Neural progenitor cell (in vitro differentiated cells): ENCODE measurements around the gene SFSWAP. TPM values are rescaled to one million over a fixed set of nuclear protein-coding genes. Genes with fewer than 3 reads are reported as not detected.

Experiments used
- DNase-seq: peaks from one replicate; pipeline ENCODE4 v3.0.0-alpha.2; 2016; ENCODE audit warnings: low spot score
- H2AFZ ChIP-seq: fragments of 200-600 bp; sonication (generic); replicated peaks from 2 replicates; pipeline ENCODE4 v1.6.1; 2016; ENCODE audit warnings: antibody characterized with exemption
- H3F3A ChIP-seq: fragments of 200-600 bp; sonication (generic); 2 replicates; pipeline ENCODE4 v1.6.1; 2016; ENCODE audit warnings: antibody characterized with exemption, low read depth
- H3K27ac ChIP-seq: fragments of 200-600 bp; sonication (generic); 2 replicates; pipeline ENCODE4 v1.5.1; 2016; ENCODE audit warnings: mild to moderate bottlenecking
- H3K27me3 ChIP-seq: fragments of 200-600 bp; sonication (generic); 2 replicates; pipeline ENCODE4 v1.6.1; 2016; ENCODE audit warnings: mild to moderate bottlenecking, moderate library complexity
- H3K36me3 ChIP-seq: fragments of 200-600 bp; sonication (generic); 2 replicates; pipeline ENCODE4 v1.5.1; 2016
- H3K4me1 ChIP-seq: fragments of 200-600 bp; sonication (generic); 2 replicates; pipeline ENCODE4 v1.6.1; 2016; ENCODE audit warnings: mixed run types
- H3K4me2 ChIP-seq: fragments of 200-600 bp; sonication (generic); 2 replicates; pipeline ENCODE4 v1.6.1; 2016
- H3K4me3 ChIP-seq: fragments of 200-600 bp; sonication (generic); 2 replicates; pipeline ENCODE4 v1.5.1; 2016
- H3K79me2 ChIP-seq: fragments of 200-600 bp; sonication (generic); 2 replicates; pipeline ENCODE4 v1.6.1; 2016; ENCODE audit warnings: low read depth
- H3K9ac ChIP-seq: fragments of 200-600 bp; sonication (generic); 2 replicates; pipeline ENCODE4 v1.6.1; 2016
- H3K9me3 ChIP-seq: fragments of 200-600 bp; sonication (generic); 2 replicates; pipeline ENCODE4 v1.5.1; 2016; ENCODE audit warnings: low read depth
- H4K20me1 ChIP-seq: fragments of 200-600 bp; sonication (generic); 2 replicates; pipeline ENCODE4 v1.6.1; 2016; ENCODE audit warnings: low read depth
- H3K27ac Mint-ChIP-seq: 3 replicates; pipeline ENCODE4 v1.8.0; 2021; ENCODE audit warnings: mixed read lengths
- H3K27me3 Mint-ChIP-seq: 2 replicates; pipeline ENCODE4 v1.8.0; 2022; ENCODE audit warnings: low read depth, mild to moderate bottlenecking, inconsistent platforms, moderate library complexity, mixed read lengths; ENCODE audit not compliant: insufficient read depth
- H3K36me3 Mint-ChIP-seq: 3 replicates; pipeline ENCODE4 v1.8.0; 2021; ENCODE audit warnings: mixed read lengths
- H3K4me1 Mint-ChIP-seq: 3 replicates; pipeline ENCODE4 v1.8.0; 2021; ENCODE audit warnings: mixed read lengths
- H3K4me3 Mint-ChIP-seq: 3 replicates; pipeline ENCODE4 v1.8.0; 2021; ENCODE audit warnings: mild to moderate bottlenecking, moderate library complexity, mixed read lengths
- H3K9me3 Mint-ChIP-seq: 3 replicates; pipeline ENCODE4 v1.8.0; 2020; ENCODE audit warnings: mixed read lengths
- EZH2 ChIP-seq: fragments of 200-600 bp; sonication (generic); IDR thresholded peaks from 2 replicates; pipeline ENCODE4 v1.6.1; 2017; ENCODE audit warnings: antibody characterized with exemption, mild to moderate bottlenecking, moderate library complexity
- EZH2phosphoT487 ChIP-seq: fragments of 200-600 bp; sonication (generic); IDR thresholded peaks from 2 replicates; pipeline ENCODE4 v1.6.1; 2017; ENCODE audit warnings: antibody characterized with exemption
- total RNA-seq: library from RNA; depleted of rRNA; stranded (reverse); fragments of >200 nt; gene quantifications from 2 replicates; pipeline ENCODE4 v1.2.3, GENCODE V29; 2015; ENCODE audit warnings: low replicate concordance
- TF ChIP-seq, protein P1 (sequence below): fragments of 200-600 bp; sonication (generic); IDR thresholded peaks from 2 replicates; pipeline ENCODE4 v1.5.1; 2017; ENCODE audit warnings: antibody characterized with exemption, mild to moderate bottlenecking

The SFSWAP gene
- total RNA-seq, 1 donor from 2014 or later, result 37.0 TPM

DNA sequence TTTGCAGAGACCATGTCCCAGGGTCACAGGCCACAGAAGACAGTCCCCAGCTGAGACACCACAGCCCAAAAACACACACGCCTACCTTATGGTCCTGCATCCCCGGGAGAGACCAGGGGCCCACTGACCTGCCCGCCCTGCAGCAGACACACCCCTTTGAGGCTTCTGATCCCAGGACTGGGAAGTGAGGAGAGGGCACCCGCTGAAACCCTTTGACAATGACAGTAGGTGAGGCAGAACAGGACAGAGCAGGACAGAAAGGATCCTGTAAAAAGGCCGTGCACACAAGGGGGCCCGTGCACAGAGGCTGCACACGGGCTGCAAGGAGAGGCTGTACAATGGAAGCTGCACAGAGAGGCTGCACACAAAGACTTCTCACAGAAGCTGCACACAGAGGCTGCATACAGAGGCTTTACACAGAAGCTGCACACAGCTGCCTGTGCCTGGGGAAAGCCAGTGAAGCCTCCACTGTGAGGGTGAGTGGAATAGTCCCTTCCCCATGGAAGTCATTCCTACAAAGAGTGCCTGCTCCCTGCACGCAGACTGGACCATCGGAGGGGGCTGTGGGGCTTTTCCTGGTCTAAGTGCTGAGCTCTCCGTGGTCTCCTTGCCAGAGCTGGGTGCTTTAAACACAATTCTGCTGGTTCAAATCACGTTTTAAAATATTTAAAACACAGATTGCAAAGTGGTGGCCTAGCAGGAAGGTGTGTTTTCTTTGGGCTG is 16.6 kb upstream of the SFSWAP start:
- Histone ChIP-seq H3K9ac (no peak overlapping the region), H3K27ac (no peak overlapping the region), H3K4me2 (no peak overlapping the region), H3K4me3 (no peak overlapping the region), H3F3A (no peaks in the 10 kb centered on the region), H3K4me1 (no peaks in the 10 kb centered on the region), H3K27me3 (no peaks in the 10 kb centered on the region), H4K20me1 (no peaks in the 10 kb centered on the region), H3K36me3 (no peaks in the 10 kb centered on the region), H3K9me3 (no peaks in the 10 kb centered on the region), H3K79me2 (no peaks in the 10 kb centered on the region), H2AFZ (no peak overlapping the region)
- no peak overlapping the region for H3K27ac Mint-ChIP-seq
- no peaks in the 10 kb centered on the region for H3K4me1 Mint-ChIP-seq
- H3K4me3 Mint-ChIP-seq, result no peak overlapping the region
- H3K27me3 Mint-ChIP-seq, result peaks cover 7% of the 10 kb centered on the region
- DNase-seq, result no peak
- no peaks in the 10 kb centered on the region for H3K9me3 Mint-ChIP-seq
- no peaks in the 10 kb centered on the region for H3K36me3 Mint-ChIP-seq
- TF ChIP-seq EZH2 (no peak), EZH2phosphoT487 (no peak)
- TF ChIP-seq, protein P1, sequence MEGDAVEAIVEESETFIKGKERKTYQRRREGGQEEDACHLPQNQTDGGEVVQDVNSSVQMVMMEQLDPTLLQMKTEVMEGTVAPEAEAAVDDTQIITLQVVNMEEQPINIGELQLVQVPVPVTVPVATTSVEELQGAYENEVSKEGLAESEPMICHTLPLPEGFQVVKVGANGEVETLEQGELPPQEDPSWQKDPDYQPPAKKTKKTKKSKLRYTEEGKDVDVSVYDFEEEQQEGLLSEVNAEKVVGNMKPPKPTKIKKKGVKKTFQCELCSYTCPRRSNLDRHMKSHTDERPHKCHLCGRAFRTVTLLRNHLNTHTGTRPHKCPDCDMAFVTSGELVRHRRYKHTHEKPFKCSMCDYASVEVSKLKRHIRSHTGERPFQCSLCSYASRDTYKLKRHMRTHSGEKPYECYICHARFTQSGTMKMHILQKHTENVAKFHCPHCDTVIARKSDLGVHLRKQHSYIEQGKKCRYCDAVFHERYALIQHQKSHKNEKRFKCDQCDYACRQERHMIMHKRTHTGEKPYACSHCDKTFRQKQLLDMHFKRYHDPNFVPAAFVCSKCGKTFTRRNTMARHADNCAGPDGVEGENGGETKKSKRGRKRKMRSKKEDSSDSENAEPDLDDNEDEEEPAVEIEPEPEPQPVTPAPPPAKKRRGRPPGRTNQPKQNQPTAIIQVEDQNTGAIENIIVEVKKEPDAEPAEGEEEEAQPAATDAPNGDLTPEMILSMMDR, result no peak

DNA sequence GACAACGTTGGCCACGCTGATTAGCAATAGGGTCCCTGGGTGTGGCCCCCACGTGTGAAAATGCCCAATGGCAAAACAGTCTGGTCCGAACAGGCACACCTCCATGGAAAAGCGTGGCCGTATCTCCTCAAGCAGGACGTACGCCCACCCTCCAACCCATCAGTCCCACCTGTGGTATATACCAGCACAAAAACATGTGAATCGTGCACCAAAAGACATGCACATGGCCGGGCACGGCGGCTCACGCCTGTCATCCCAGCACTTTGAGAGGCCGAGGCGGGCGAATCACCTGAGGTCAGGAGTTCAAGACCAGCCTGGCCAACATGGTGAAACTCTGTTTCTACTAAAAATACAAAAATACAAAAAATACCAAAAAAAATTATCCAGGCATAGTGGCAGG is 14.9 kb upstream of the SFSWAP start:
- no peaks in the 10 kb centered on the region for H3K36me3 ChIP-seq
- no peaks in the 10 kb centered on the region for H4K20me1 ChIP-seq
- Mint-ChIP-seq H3K27me3 (peaks cover 7% of the 10 kb centered on the region), H3K9me3 (no peaks in the 10 kb centered on the region), H3K4me3 (no peak overlapping the region), H3K4me1 (no peaks in the 10 kb centered on the region), H3K36me3 (no peaks in the 10 kb centered on the region), H3K27ac (no peak overlapping the region)
- no peaks in the 10 kb centered on the region for H3K79me2 ChIP-seq
- no peak overlapping the region for H3K4me2 ChIP-seq
- no peaks in the 10 kb centered on the region for H3F3A ChIP-seq
- H3K9me3 ChIP-seq, result no peaks in the 10 kb centered on the region
- no peak overlapping the region for H3K27ac ChIP-seq
- TF ChIP-seq EZH2phosphoT487, result no peak
- no peak for TF ChIP-seq EZH2
- TF ChIP-seq, protein P1, result no peak
- H3K9ac ChIP-seq, result no peak overlapping the region
- no peak for DNase-seq
- H3K27me3 ChIP-seq, result no peaks in the 10 kb centered on the region
- H3K4me1 ChIP-seq, result no peaks in the 10 kb centered on the region
- no peak overlapping the region for H2AFZ ChIP-seq
- H3K4me3 ChIP-seq, result no peak overlapping the region

DNA sequence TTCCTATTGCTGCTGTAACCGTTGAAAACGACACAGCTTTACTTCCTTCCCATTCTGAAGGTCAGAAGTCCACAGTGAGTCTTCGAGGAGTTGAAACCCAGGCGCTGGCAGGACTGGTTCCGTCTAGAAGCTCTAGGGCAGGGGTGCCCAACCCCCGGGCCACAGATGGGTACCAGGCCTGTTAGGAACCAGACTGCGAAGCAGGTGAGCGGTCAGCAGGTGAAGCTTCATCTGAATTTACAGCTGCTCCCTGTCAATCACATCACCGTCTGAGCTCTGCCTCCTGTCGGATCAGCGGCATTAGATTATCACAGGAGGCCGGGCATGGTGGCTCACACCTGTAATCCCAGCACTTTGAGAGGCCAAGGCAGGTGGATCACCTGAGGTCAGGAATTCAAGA is 12.6 kb upstream of the SFSWAP start:
- H3K4me2 ChIP-seq, result no peak overlapping the region
- no peaks in the 10 kb centered on the region for H3K4me1 Mint-ChIP-seq
- no peak for DNase-seq
- no peaks in the 10 kb centered on the region for H3K9me3 ChIP-seq
- no peaks in the 10 kb centered on the region for H3K9me3 Mint-ChIP-seq
- peaks cover 5% of the 10 kb centered on the region for H3K27me3 Mint-ChIP-seq
- H3K4me3 Mint-ChIP-seq, result no peak overlapping the region
- H3K36me3 Mint-ChIP-seq, result no peaks in the 10 kb centered on the region
- H3K4me1 ChIP-seq, result no peaks in the 10 kb centered on the region
- no peaks in the 10 kb centered on the region for H3K27me3 ChIP-seq
- no peak overlapping the region for H3K4me3 ChIP-seq
- no peak overlapping the region for H3K9ac ChIP-seq
- TF ChIP-seq EZH2, result no peak
- TF ChIP-seq, protein P1, result no peak
- TF ChIP-seq EZH2phosphoT487, result no peak
- H2AFZ ChIP-seq, result no peak overlapping the region
- no peak overlapping the region for H3K27ac Mint-ChIP-seq
- H4K20me1 ChIP-seq, result no peaks in the 10 kb centered on the region
- H3K27ac ChIP-seq, result no peak overlapping the region
- H3K79me2 ChIP-seq, result no peaks in the 10 kb centered on the region
- H3K36me3 ChIP-seq, result no peaks in the 10 kb centered on the region
- H3F3A ChIP-seq, result no peaks in the 10 kb centered on the region
